ENCODE measurements around the gene RHPN2. TPM values are rescaled to one million over a fixed set of nuclear protein-coding genes. Genes with fewer than 3 reads are reported as not detected.

Gene RHPN2
- total and polyA plus RNA-seq, 2 of the 8 experiments (the other 6 are each of a cell fraction or from before 2014, with no cell fraction given), result 22.8 to 31.1 TPM

DNA sequence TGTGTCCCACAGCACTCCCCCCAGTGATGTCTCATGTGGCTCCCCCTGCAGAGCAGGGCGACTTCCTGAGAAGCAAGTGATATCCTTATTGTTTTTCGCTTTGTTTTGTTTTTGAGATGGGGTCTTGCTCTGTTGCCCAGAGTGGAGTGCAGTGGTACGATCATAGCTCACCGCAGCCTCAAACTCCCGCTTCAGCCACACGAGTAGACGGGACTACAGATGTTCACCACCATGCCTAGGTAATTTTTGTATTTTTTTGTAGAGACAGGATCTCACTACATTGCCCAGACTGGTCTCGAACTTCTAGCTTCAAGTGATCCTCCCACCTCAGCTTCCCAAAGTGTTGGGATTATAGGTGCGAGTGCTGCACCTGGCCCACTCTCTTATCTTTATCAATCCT, 97.9 kb downstream of the RHPN2 start (continued):
- no peak for TF ChIP-seq GABPA (IDR thresholded peaks at IDR 0.05; ENCODE audit: borderline replicate concordance, insufficient read depth, low read length)
- no peak for TF ChIP-seq BCL11A (IDR thresholded peaks at IDR 0.05; ENCODE audit: low read depth in 2 of 2, low read length in 2 of 2)
- no peak for TF ChIP-seq RFX5 (IDR thresholded peaks at IDR 0.05; ENCODE audit: borderline replicate concordance, low read depth, low read length)
- no peak for TF ChIP-seq CEBPB (IDR thresholded peaks at IDR 0.05; ENCODE audit: low read depth, low read length)
- TF ChIP-seq TCF12 (IDR thresholded peaks at IDR 0.05; ENCODE audit: low read depth, low read length), result no peak
- TF ChIP-seq CREB1 (IDR thresholded peaks at IDR 0.05), result no peak
- TF ChIP-seq CHD1 (IDR thresholded peaks at IDR 0.05; ENCODE audit: low read depth, low read length), result no peak
- TF ChIP-seq GTF2F1 (IDR thresholded peaks at IDR 0.05; ENCODE audit: borderline replicate concordance, low read depth, low read length), result no peak
- no peak for TF ChIP-seq CHD7 (IDR thresholded peaks at IDR 0.05; ENCODE audit: insufficient replicate concordance, low read length)
